Suprapubic skin (tissue), 4 donors: ENCODE results near the gene SPOCK3.

Source experiments
- CTCF ChIP-seq, 2 donors: fragments of 200-600 bp in 1 of 2; fragments of 450-650 bp in 1 of 2; sonication (generic) in 1 of 2; IDR thresholded peaks; one replicate each; pipeline ENCODE4 v1.5.1; 2016 to 2019; ENCODE audit warnings: antibody characterized with exemption in 2 of 2, mild to moderate bottlenecking in 1 of 2, moderate library complexity in 1 of 2
- POLR2A ChIP-seq, 2 donors: fragments of 450-650 bp; IDR thresholded peaks; one replicate each; pipeline ENCODE4 v1.6.1; 2017; ENCODE audit warnings: antibody characterized with exemption in 2 of 2, mild to moderate bottlenecking in 2 of 2, moderate library complexity in 2 of 2
- POLR2AphosphoS5 ChIP-seq, 3 donors: sonication (generic); formaldehyde crosslinking; IDR thresholded peaks; one replicate each; pipeline ENCODE4 v1.6.1; 2017; ENCODE audit warnings: antibody characterized with exemption in 3 of 3

GRCh38 chr4:166987026-166987425, 247.3 kb downstream of the SPOCK3 start:
- TF ChIP-seq CTCF (IDR thresholded peaks at IDR 0.05) (no peak), POLR2A (IDR thresholded peaks at IDR 0.05) (no peak), POLR2AphosphoS5 (IDR thresholded peaks at IDR 0.05) (no peak)
